Subcutaneous abdominal adipose tissue (tissue), 5 donors: ENCODE results near the gene SLC25A25.
A peak's percentile ranks its signal among the peaks of the same experiment; 100 is the strongest.

Experiments
- H3K27ac ChIP-seq: one replicate; pipeline ENCODE4 v1.7.0; 2013; ENCODE audit warnings: low read depth, mild to moderate bottlenecking, inconsistent platforms, low read length, moderate library complexity
- H3K27me3 ChIP-seq, 5 donors: one replicate each; pipeline ENCODE4 v1.7.0; 2013; ENCODE audit warnings: low read length in 5 of 5, inconsistent platforms in 1 of 5; ENCODE audit not compliant: control insufficient read depth in 5 of 5, insufficient read depth in 4 of 5
- H3K36me3 ChIP-seq, 5 donors: one replicate each; pipeline ENCODE4 v1.7.0; 2013; ENCODE audit warnings: low read length in 5 of 5; ENCODE audit not compliant: control insufficient read depth in 5 of 5, insufficient read depth in 5 of 5
- H3K4me1 ChIP-seq, 5 donors: one replicate each; pipeline ENCODE4 v1.7.0; 2013; ENCODE audit warnings: low read length in 5 of 5, mild to moderate bottlenecking in 3 of 5, moderate library complexity in 1 of 5; ENCODE audit not compliant: control insufficient read depth in 5 of 5, insufficient read depth in 5 of 5
- H3K4me3 ChIP-seq, 5 donors: one replicate each; pipeline ENCODE4 v1.7.0; 2013; ENCODE audit warnings: low read length in 5 of 5, low read depth in 1 of 5
- H3K9ac ChIP-seq, 5 donors: one replicate each; pipeline ENCODE4 v1.7.0; 2013; ENCODE audit warnings: low read length in 5 of 5, mild to moderate bottlenecking in 4 of 5, moderate library complexity in 3 of 5
- H3K9me3 ChIP-seq, 5 donors: one replicate each; pipeline ENCODE4 v1.7.0; 2013; ENCODE audit warnings: low read length in 5 of 5; ENCODE audit not compliant: control insufficient read depth in 5 of 5
- donor health status: healthy.
- donor health status: healthy.
- donor health status: healthy.
- donor health status: healthy.
- donor health status: healthy.

The SLC25A25 gene

GRCh38 chr9:128102196-128102595, 34.2 kb downstream of the SLC25A25 start:
- H3K9me3 ChIP-seq: no peaks in the 10 kb centered on the region
- H3K36me3 ChIP-seq: peaks cover 0 to 58% (median 51%) of the 10 kb centered on the region in 5 donors
- H3K4me3 ChIP-seq: peak overlapping the region in 4 of 5 donors; percentile 25 to 90 (median 61)
- peaks cover 27 to 71% (median 67%) of the 10 kb centered on the region in 5 donors for H3K4me1 ChIP-seq
- H3K9ac ChIP-seq: peak overlapping the region in 1 of 5 donors; percentile 31
- no peaks in the 10 kb centered on the region for H3K27me3 ChIP-seq
- H3K27ac ChIP-seq: peak overlapping the region; percentile 99

DNA sequence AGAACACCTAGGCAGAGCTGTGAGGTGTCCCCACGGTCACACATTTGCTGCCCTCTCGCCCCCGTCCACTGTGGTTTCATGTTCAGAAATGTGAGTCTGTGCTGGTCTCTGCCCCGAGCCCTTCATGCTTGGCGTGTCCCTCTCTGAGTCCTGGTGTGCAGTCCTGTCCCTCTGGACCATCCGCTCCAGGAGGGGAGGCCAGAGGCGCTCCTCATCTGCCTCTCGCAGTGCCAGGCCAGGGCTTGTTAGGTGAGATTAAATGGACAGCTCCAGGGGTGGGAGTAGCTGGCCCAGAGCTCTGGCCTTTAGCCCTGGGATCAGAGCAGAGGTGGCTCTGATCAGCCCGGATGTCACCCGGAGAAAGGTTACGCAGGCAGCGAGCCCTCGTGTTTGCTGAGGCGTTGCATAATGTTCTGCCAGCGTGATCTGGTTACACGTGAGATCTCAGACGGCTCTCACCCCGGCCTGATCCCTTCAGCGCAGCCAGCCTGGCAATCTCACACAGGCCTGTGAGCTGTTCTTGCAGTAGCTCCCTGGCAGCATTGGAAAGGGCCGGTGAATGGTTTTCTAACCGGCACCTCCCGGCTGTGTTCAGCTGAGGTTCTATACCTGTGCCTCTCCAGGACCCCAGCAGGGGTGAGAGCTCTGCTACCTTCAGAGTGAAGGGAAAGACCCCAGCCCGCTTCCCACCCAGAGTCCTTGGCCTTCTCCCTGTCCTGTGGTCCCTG, 35.0 kb downstream of the SLC25A25 start:
- H3K27ac ChIP-seq: peak overlapping the region; percentile 99
- H3K27me3 ChIP-seq: no peaks in the 10 kb centered on the region
- no peaks in the 10 kb centered on the region for H3K9me3 ChIP-seq
- H3K4me3 ChIP-seq: peak overlapping the region in 1 of 5 donors; percentile 2
- H3K36me3 ChIP-seq: peaks cover 0 to 67% (median 60%) of the 10 kb centered on the region in 5 donors
- H3K9ac ChIP-seq: peak overlapping the region in 2 of 5 donors; percentile 13 to 48
- H3K4me1 ChIP-seq: peaks cover 22 to 63% (median 59%) of the 10 kb centered on the region in 5 donors

- no peaks in the 10 kb centered on the region for H3K27me3 ChIP-seq
- H3K4me3 ChIP-seq: no peak overlapping the region
- peaks cover 19 to 57% (median 54%) of the 10 kb centered on the region in 5 donors for H3K4me1 ChIP-seq
- no peaks in the 10 kb centered on the region for H3K9me3 ChIP-seq
- peaks cover 0 to 70% (median 63%) of the 10 kb centered on the region in 5 donors for H3K36me3 ChIP-seq
- H3K9ac ChIP-seq: peak overlapping the region in 1 of 5 donors; percentile 48
- H3K27ac ChIP-seq: peak overlapping the region; percentile 99
These were observed 35.5 kb downstream of the SLC25A25 start for GRCh38 chr9:128103589-128103962.

DNA sequence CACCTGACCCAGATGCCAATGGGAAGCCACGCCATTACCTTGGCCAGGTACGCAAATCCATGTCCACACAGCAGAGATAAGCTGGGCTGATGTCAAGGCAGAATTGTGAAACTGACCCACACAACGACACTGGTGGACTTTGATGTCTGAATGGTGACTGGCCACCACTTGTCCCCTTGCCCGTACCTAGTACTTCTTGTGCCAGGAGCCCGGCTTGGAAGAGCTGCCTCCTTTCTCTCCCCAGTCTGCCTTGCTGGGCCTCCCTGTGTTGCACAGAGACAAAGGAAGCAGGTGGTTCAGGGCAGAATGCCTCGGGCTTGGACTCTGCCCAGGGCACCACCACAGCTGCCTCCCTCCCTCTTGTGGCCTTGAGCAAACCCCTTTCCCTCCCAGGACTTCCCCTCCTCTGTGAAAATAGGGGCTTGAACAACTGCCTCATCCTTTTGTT, 36.2 kb downstream of the SLC25A25 start:
- no peaks in the 10 kb centered on the region for H3K9me3 ChIP-seq
- no peaks in the 10 kb centered on the region for H3K27me3 ChIP-seq
- H3K9ac ChIP-seq: no peak overlapping the region
- peaks cover 0 to 70% (median 65%) of the 10 kb centered on the region in 5 donors for H3K36me3 ChIP-seq
- H3K27ac ChIP-seq: no peak overlapping the region
- no peak overlapping the region for H3K4me3 ChIP-seq
- H3K4me1 ChIP-seq: peaks cover 16 to 51% (median 49%) of the 10 kb centered on the region in 5 donors

DNA sequence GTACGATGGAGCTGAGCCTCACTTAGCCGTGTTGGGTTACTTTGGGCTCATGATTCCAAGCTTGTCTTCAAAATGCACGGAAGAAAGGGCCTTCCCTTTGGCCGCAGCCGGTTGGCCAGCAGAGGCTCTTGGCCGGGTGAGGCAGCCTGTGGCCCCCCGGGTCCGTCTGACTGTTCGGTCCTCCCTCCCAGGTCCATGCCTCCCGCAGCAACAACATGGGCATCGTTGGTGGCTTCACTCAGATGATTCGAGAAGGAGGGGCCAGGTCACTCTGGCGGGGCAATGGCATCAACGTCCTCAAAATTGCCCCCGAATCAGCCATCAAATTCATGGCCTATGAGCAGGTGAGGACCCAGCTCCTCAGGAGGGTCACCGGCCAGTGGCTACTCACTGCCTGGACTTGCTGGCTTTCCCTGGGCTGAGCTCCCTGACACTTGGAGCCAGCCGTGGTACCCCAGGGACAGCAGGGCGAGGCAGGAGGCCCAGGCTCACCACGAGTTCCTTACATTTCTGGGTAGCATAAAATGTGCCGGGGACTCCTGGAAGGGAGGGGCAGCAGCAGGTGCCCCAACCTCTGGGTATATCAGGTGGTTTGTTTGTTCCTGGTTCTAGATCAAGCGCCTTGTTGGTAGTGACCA, 37.6 kb downstream of the SLC25A25 start:
- peak overlapping the region in 1 of 5 donors; percentile 35 for H3K9ac ChIP-seq
- H3K4me3 ChIP-seq: no peak overlapping the region
- no peaks in the 10 kb centered on the region for H3K27me3 ChIP-seq
- H3K36me3 ChIP-seq: peaks cover 0 to 74% (median 65%) of the 10 kb centered on the region in 5 donors
- H3K9me3 ChIP-seq: no peaks in the 10 kb centered on the region
- H3K4me1 ChIP-seq: peaks cover 11 to 37% (median 35%) of the 10 kb centered on the region in 5 donors
- no peak overlapping the region for H3K27ac ChIP-seq

DNA sequence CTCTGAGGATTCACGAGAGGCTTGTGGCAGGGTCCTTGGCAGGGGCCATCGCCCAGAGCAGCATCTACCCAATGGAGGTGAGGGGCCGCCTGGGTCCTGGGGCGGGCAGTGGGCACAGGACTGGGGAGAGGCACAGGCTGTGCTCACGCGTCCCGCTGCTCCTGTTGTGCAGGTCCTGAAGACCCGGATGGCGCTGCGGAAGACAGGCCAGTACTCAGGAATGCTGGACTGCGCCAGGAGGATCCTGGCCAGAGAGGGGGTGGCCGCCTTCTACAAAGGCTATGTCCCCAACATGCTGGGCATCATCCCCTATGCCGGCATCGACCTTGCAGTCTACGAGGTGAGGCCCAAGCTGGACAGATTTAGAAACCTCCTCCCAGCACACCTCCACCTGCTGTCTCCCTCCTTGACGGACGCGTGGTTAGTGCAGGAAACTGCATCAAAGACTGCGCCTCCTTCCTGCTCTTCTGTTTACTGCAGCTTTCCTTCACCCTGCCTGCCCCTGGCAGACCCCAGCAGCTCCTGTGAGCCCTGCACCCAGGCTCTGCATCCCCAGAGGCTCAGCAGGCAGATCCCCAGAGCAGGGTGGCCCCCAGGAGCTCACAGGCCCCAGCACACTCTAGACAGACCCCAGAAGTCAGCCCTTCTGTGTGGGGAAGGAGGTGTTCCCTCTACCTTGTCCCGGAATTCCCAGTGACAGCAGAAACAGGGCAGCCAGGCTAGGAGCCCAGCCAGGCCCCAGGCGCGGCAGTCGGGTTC, 38.3 kb downstream of the SLC25A25 start:
- Histone ChIP-seq H3K4me3 (no peak overlapping the region), H3K36me3 (peaks cover 0 to 69% (median 61%) of the 10 kb centered on the region in 5 donors)

GRCh38 chr9:128106940-128107467, 39.0 kb downstream of the SLC25A25 start:
- Histone ChIP-seq H3K9ac (no peak overlapping the region), H3K4me1 (peaks cover 2 to 24% (median 22%) of the 10 kb centered on the region in 5 donors), H3K36me3 (peaks cover 0 to 65% (median 57%) of the 10 kb centered on the region in 5 donors)

More for the DNA sequence above, 38.3 kb downstream of the SLC25A25 start:
- no peak overlapping the region for H3K9ac ChIP-seq
- peaks cover 4 to 30% (median 28%) of the 10 kb centered on the region in 5 donors for H3K4me1 ChIP-seq
- no peaks in the 10 kb centered on the region for H3K27me3 ChIP-seq
- no peaks in the 10 kb centered on the region for H3K9me3 ChIP-seq
- H3K27ac ChIP-seq: no peak overlapping the region

GRCh38 chr9:128107468-128108268, 39.6 kb downstream of the SLC25A25 start:
- peaks cover 0 to 58% (median 51%) of the 10 kb centered on the region in 5 donors for H3K36me3 ChIP-seq
- no peak overlapping the region for H3K4me3 ChIP-seq
- H3K27me3 ChIP-seq: no peaks in the 10 kb centered on the region
- H3K4me1 ChIP-seq: peaks cover 0 to 17% (median 16%) of the 10 kb centered on the region in 5 donors
- no peak overlapping the region for H3K9ac ChIP-seq
- H3K9me3 ChIP-seq: no peaks in the 10 kb centered on the region
- no peak overlapping the region for H3K27ac ChIP-seq

More at GRCh38 chr9:128106940-128107467, 39.0 kb downstream of the SLC25A25 start:
- no peak overlapping the region for H3K27ac ChIP-seq
- H3K27me3 ChIP-seq: no peaks in the 10 kb centered on the region
- H3K9me3 ChIP-seq: no peaks in the 10 kb centered on the region
- H3K4me3 ChIP-seq: no peak overlapping the region
